ENCODE results near the gene COA5.

- TF ChIP-seq CTCF (conservative IDR thresholded peaks at IDR 0.05; ENCODE audit: low read depth, low read length) (no peak), EZH2 (IDR thresholded peaks at IDR 0.05; ENCODE audit: borderline replicate concordance, low read depth, low read length, poor library complexity, severe bottlenecking) (no peak)
These were observed 42.9 kb downstream of the COA5 start for GRCh38 chr2:98565286-98565860.

All from A673 (cell line).